ENCODE measurements around the gene ACOX2.

DNA sequence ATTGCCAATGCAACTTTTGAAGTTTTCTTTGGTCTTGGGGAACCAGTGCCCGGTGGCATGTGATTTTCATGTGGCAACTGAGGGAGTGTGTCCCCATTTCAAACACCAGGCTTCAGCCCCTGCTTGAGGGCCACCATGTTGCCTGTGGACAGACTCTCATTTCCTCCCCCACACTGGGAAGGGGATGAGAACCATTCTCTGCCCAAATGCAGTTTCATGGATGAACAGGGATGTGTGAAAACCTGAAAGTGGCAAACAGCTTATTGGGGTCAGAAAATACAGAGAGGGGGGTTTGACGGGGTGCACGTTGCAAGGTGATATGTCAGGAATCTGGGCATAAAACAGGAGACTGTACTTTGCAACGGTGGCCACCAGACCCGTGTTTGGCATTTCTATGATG is 33.9 kb upstream of the ACOX2 start:
- no peak for TF ChIP-seq EZH2 (IDR thresholded peaks at IDR 0.05)
- no peak for TF ChIP-seq POLR2AphosphoS5 (IDR thresholded peaks at IDR 0.05; ENCODE audit: borderline replicate concordance, low read depth, low read length)
- TF ChIP-seq FOXP2 (optimal IDR thresholded peaks at IDR 0.05; ENCODE audit: control extremely low read depth, extremely low read length, insufficient read depth), result no peak
